Liver (tissue), 9 donors: ENCODE data around the gene NUDT17. TPM values are rescaled to one million over a fixed set of nuclear protein-coding genes. Genes with fewer than 3 reads are reported as not detected.

ENCODE experiments used
- DNase-seq: peaks from one replicate; pipeline ENCODE4 v3.0.0-alpha.2; 2017; ENCODE audit warnings: low spot score
- H3K27ac ChIP-seq, 2 donors: one replicate each; pipeline ENCODE4 v1.7.0; 2013; ENCODE audit warnings: inconsistent platforms in 2 of 2, low read length in 2 of 2, control low read depth in 1 of 2, low read depth in 1 of 2, mild to moderate bottlenecking in 1 of 2
- H3K27me3 ChIP-seq, 4 donors: one replicate each; pipeline versions ENCODE4 v1.6.1 to v1.7.0; 2013; ENCODE audit warnings: low read length in 3 of 4, inconsistent platforms in 1 of 4, mild to moderate bottlenecking in 1 of 4, moderate library complexity in 1 of 4; ENCODE audit not compliant: control insufficient read depth in 4 of 4, insufficient read depth in 4 of 4
- H3K36me3 ChIP-seq, 4 donors: one replicate each; pipeline versions ENCODE4 v1.6.1 to v1.7.0; 2013; ENCODE audit warnings: low read length in 3 of 4, mild to moderate bottlenecking in 3 of 4, low read depth in 1 of 4, moderate library complexity in 1 of 4; ENCODE audit not compliant: control insufficient read depth in 4 of 4, insufficient read depth in 3 of 4
- H3K4me1 ChIP-seq, 4 donors: one replicate each; pipeline versions ENCODE4 v1.6.1 to v1.7.0; 2013; ENCODE audit warnings: low read length in 3 of 4, mild to moderate bottlenecking in 3 of 4, moderate library complexity in 1 of 4; ENCODE audit not compliant: control insufficient read depth in 4 of 4, insufficient read depth in 4 of 4
- H3K4me3 ChIP-seq, 3 donors: one replicate each; pipeline versions ENCODE4 v1.6.1 to v1.7.0; 2013; ENCODE audit warnings: low read length in 3 of 3, control low read depth in 1 of 3, low read depth in 1 of 3, mild to moderate bottlenecking in 1 of 3
- H3K9ac ChIP-seq, 2 donors: one replicate each; pipeline ENCODE4 v1.7.0; 2013; ENCODE audit warnings: low read length in 2 of 2, mild to moderate bottlenecking in 2 of 2, moderate library complexity in 2 of 2, control low read depth in 1 of 2, low read depth in 1 of 2
- H3K9me3 ChIP-seq, 4 donors: one replicate each; pipeline versions ENCODE4 v1.6.1 to v1.7.0; 2013; ENCODE audit warnings: low read length in 3 of 4; ENCODE audit not compliant: control insufficient read depth in 4 of 4
- ATF3 ChIP-seq: IDR thresholded peaks from 2 replicates; pipeline ENCODE4 v1.6.1; 2016; ENCODE audit warnings: antibody characterized with exemption
- CTCF ChIP-seq: fragments of 150-350 bp; IDR thresholded peaks from 2 replicates; pipeline ENCODE4 v1.5.1; 2017; ENCODE audit warnings: improper control_type of control experiment, low read depth, low read length; ENCODE audit not compliant: missing input control
- EGR1 ChIP-seq, 2 donors: IDR thresholded peaks; 2 replicates each; pipeline ENCODE4 v1.6.1; 2016 to 2018; ENCODE audit warnings: antibody characterized with exemption in 2 of 2, low read depth in 2 of 2
- FOXA1 ChIP-seq: IDR thresholded peaks from 2 replicates; pipeline ENCODE4 v1.6.1; 2016; ENCODE audit warnings: antibody characterized with exemption
- FOXA2 ChIP-seq: IDR thresholded peaks from 2 replicates; pipeline ENCODE4 v1.6.1; 2016; ENCODE audit warnings: antibody characterized with exemption
- GABPA ChIP-seq, 2 donors: IDR thresholded peaks in 1 of 2; conservative IDR thresholded peaks in 1 of 2; 2 replicates each; pipeline ENCODE4 v1.6.1; 2016; ENCODE audit warnings: antibody characterized with exemption in 2 of 2, mild to moderate bottlenecking in 1 of 2, moderate library complexity in 1 of 2
- HNF4G ChIP-seq: IDR thresholded peaks from 2 replicates; pipeline ENCODE4 v1.6.1; 2016; ENCODE audit warnings: antibody characterized with exemption
- JUND ChIP-seq, 2 donors: IDR thresholded peaks; 2 replicates each; pipeline ENCODE4 v1.6.1; 2016; ENCODE audit warnings: antibody characterized with exemption in 2 of 2
- MAX ChIP-seq: IDR thresholded peaks from 2 replicates; pipeline ENCODE4 v1.6.1; 2016; ENCODE audit warnings: antibody characterized with exemption
- NR2F2 ChIP-seq: IDR thresholded peaks from 2 replicates; pipeline ENCODE4 v1.6.1; 2016; ENCODE audit warnings: antibody characterized with exemption
- RAD21 ChIP-seq, 2 donors: IDR thresholded peaks; 2 replicates each; pipeline ENCODE4 v1.6.1; 2016; ENCODE audit warnings: antibody characterized with exemption in 2 of 2, mild to moderate bottlenecking in 2 of 2
- REST ChIP-seq: IDR thresholded peaks from 2 replicates; pipeline ENCODE4 v1.6.1; 2016; ENCODE audit warnings: antibody characterized with exemption, mild to moderate bottlenecking
- RXRA ChIP-seq, 2 donors: IDR thresholded peaks; 2 replicates each; pipeline ENCODE4 v1.6.1; 2017 to 2018; ENCODE audit warnings: antibody characterized with exemption in 2 of 2, mild to moderate bottlenecking in 1 of 2
- SP1 ChIP-seq: IDR thresholded peaks from 2 replicates; pipeline ENCODE4 v1.6.1; 2018; ENCODE audit warnings: antibody characterized with exemption, mild to moderate bottlenecking
- YY1 ChIP-seq: IDR thresholded peaks from 2 replicates; pipeline ENCODE4 v1.6.1; 2016; ENCODE audit warnings: antibody characterized with exemption, mild to moderate bottlenecking
- ZBTB33 ChIP-seq: IDR thresholded peaks from 2 replicates; pipeline ENCODE4 v1.6.1; 2016; ENCODE audit warnings: antibody characterized with exemption
- WGBS: extraction: QIAGEN DNeasy Blood & Tissue Kit; methylation state at CpG from one replicate; pipeline ENCODE4 v1.1.7; 2013; 5-methylcytosine and 5-hydroxymethylcytosine counted together
- polyA plus RNA-seq, 2 donors: library from polyadenylated mRNA; stranded (reverse) in 1 of 2; unstranded in 1 of 2; fragments of 200-250 nt in 1 of 2; fragments of >200 nt in 1 of 2; fragmentation: Nextera tagmentation in 1 of 2; extraction: Ambion mirVana in 1 of 2; gene quantifications; one replicate each; pipeline versions ENCODE4 v1.2.1 to v1.2.3, GENCODE V29; 2013 to 2015
- total RNA-seq, 2 donors: library from RNA; depleted of rRNA; stranded (reverse); fragments of >200 nt; gene quantifications; one replicate each; pipeline ENCODE4 v1.2.3, GENCODE V29; 2014
- donor health status: healthy.
- donor health status: healthy.
- donor health status: healthy.
- donor health status: healthy.
- donor health status: healthy.

The NUDT17 gene
- total and polyA plus RNA-seq, 4 donors: 0.59 to 2.1 (median 1.0) TPM

- Histone ChIP-seq H3K36me3 (no peaks in the 10 kb centered on the region), H3K4me1 (peaks cover 0 to 13% (median 6%) of the 10 kb centered on the region in 4 donors), H3K9me3 (no peaks in the 10 kb centered on the region), H3K27me3 (no peaks in the 10 kb centered on the region), H3K27ac (no peak within 1 kb of the TSS), H3K9ac (no peak within 1 kb of the TSS), H3K4me3 (peak within 1 kb of the TSS; percentile 63 to 81 (median 76))
- 2% methylated on average over 36 of the region's 36 CpGs for WGBS
- TF ChIP-seq FOXA1: no peak
- no peak for TF ChIP-seq RAD21 (IDR thresholded peaks at IDR 0.05)
- TF ChIP-seq FOXA2: no peak
- TF ChIP-seq MAX: no peak
- no peak for TF ChIP-seq HNF4G
- no peak for TF ChIP-seq CTCF
- TF ChIP-seq REST: no peak
- no peak for TF ChIP-seq NR2F2
- no peak for TF ChIP-seq YY1
- no peak for TF ChIP-seq ATF3
- TF ChIP-seq RXRA (IDR thresholded peaks at IDR 0.05): no peak
- TF ChIP-seq GABPA (IDR thresholded peaks at IDR 0.05 in 1 of 2, conservative IDR thresholded peaks at IDR 0.05 in 1 of 2): no peak
- TF ChIP-seq JUND (IDR thresholded peaks at IDR 0.05): no peak
- TF ChIP-seq EGR1 (IDR thresholded peaks at IDR 0.05; ENCODE audit: low read depth in 2 of 2): no peak
- TF ChIP-seq ZBTB33: no peak
- no peak for TF ChIP-seq SP1
- DNase-seq: peak; percentile 87
Observed at GRCh38 chr1:145885738-145886287, 40.4 kb downstream of the NUDT17 start, which contains the start of gene ANKRD35. TSS of gene ANKRD35 (minus strand) at chr1:145885866. CDS start at chr1:145885758, 108 bp downstream.
